GM12878 (cell line): Measurements from ENCODE around the gene HCRTR2. TPM values are rescaled to one million over a fixed set of nuclear protein-coding genes. Genes with fewer than 3 reads are reported as not detected.

Source experiments
- ATAC-seq: fragments of 200-7000 bp; cut with Tn5 transposase; 3 replicates; pipeline ENCODE4 v1.9.1; 2020; ENCODE audit warnings: mild to moderate bottlenecking, moderate library complexity
- BruUV-seq: library from RNA; stranded (reverse); fragments of 400-500 nt; replicated peaks from 2 replicates; lab custom pipeline; 2021; lab: Mats Ljungman, UMichigan
- CTCF ChIA-PET: fragments of 300-600 bp; sonication (Branson Sonifier 250); formaldehyde crosslinking; extraction: SDS; loops from one replicate; lab custom pipeline; 2021; ENCODE audit warnings: inconsistent platforms; lab: Yijun Ruan, JAX
- POLR2A ChIA-PET: fragments of 350-600 bp; formaldehyde crosslinking; extraction: SDS; loops from one replicate; lab custom pipeline; 2021; ENCODE audit warnings: inconsistent platforms; lab: Charles Lee
- RAD21 ChIA-PET: fragments of 300-600 bp; sonication (Branson Sonifier 250); formaldehyde crosslinking; loops from one replicate; lab custom pipeline; 2023; ENCODE audit warnings: antibody characterized with exemption; ENCODE audit not compliant: unreplicated experiment; lab: Charles Lee
- SMC1A ChIA-PET: fragments of 300-600 bp; sonication (Branson Sonifier 250); formaldehyde crosslinking; loops from one replicate; lab custom pipeline; 2023; ENCODE audit not compliant: unreplicated experiment, uncharacterized antibody; lab: Charles Lee
- DNase-seq: peaks from one replicate; pipeline ENCODE4 v3.0.0-alpha.2; 2011; ENCODE audit warnings: low read depth, low spot score
- FAIRE-seq: peaks from 3 replicates; lab custom pipeline; 2011; peaks lifted over from hg19 to GRCh38; lab: Jason Lieb, UNC
- H2AFZ ChIP-seq: 2 replicates; pipeline ENCODE4 v1.6.0; 2011; ENCODE audit warnings: low read depth, low read length, control low read depth; ENCODE audit not compliant: control insufficient read depth
- H3K27ac ChIP-seq: 2 replicates; pipeline ENCODE4 v1.5.1; 2011; ENCODE audit warnings: control low read depth; ENCODE audit not compliant: control insufficient read depth, insufficient read depth
- H3K27me3 ChIP-seq, 2 experiments: replicated peaks in 1 of 2; 2 replicates each; pipeline versions ENCODE4 v1.6.0 to v1.6.1; 2011; ENCODE audit warnings: low read length in 1 of 2; ENCODE audit not compliant: control insufficient read depth in 2 of 2, insufficient read depth in 2 of 2
- H3K36me3 ChIP-seq, 2 experiments: 2 replicates each; pipeline ENCODE4 v1.5.1; 2011; ENCODE audit warnings: low read length in 1 of 2; ENCODE audit not compliant: control insufficient read depth in 2 of 2, insufficient read depth in 2 of 2
- H3K4me1 ChIP-seq: 2 replicates; pipeline ENCODE4 v1.6.1; 2011; ENCODE audit warnings: mild to moderate bottlenecking, low read length, moderate library complexity, mixed read lengths; ENCODE audit not compliant: control insufficient read depth, insufficient read depth
- H3K4me2 ChIP-seq: 2 replicates; pipeline ENCODE4 v1.6.0; 2011; ENCODE audit warnings: control low read depth; ENCODE audit not compliant: control insufficient read depth, insufficient read depth
- H3K4me3 ChIP-seq: fragments of 200-600 bp; sonication (generic); 2 replicates; pipeline ENCODE4 v1.5.1; 2016
- H3K79me2 ChIP-seq: 2 replicates; pipeline ENCODE4 v1.6.0; 2011; ENCODE audit warnings: low read length; ENCODE audit not compliant: control insufficient read depth, insufficient read depth
- H3K9ac ChIP-seq: 2 replicates; pipeline ENCODE4 v1.8.0; 2011; ENCODE audit warnings: low read length, control low read depth, mixed read lengths; ENCODE audit not compliant: control insufficient read depth, insufficient read depth
- H3K9me3 ChIP-seq: replicated peaks from 3 replicates; pipeline ENCODE4 v1.5.1; 2011; ENCODE audit warnings: mild to moderate bottlenecking, low read length; ENCODE audit not compliant: control insufficient read depth, insufficient read depth
- H4K20me1 ChIP-seq: 2 replicates; pipeline ENCODE4 v1.6.0; 2011; ENCODE audit not compliant: control insufficient read depth, insufficient read depth
- BCL3 ChIP-seq: IDR thresholded peaks from 2 replicates; pipeline ENCODE4 v1.6.1; 2011; ENCODE audit warnings: borderline replicate concordance, low read depth, mild to moderate bottlenecking, moderate library complexity, low read length; ENCODE audit not compliant: insufficient read depth, poor library complexity, severe bottlenecking
- CHD4 ChIP-seq: fragments of 200-600 bp; sonication (generic); IDR thresholded peaks from 2 replicates; pipeline ENCODE4 v1.6.1; 2016; ENCODE audit warnings: mild to moderate bottlenecking
- ETV6 ChIP-seq, 2 experiments: fragments of 450-650 bp in 1 of 2; IDR thresholded peaks in 1 of 2; conservative IDR thresholded peaks in 1 of 2; 2 replicates each; pipeline ENCODE4 v1.6.1; 2014; ENCODE audit warnings: antibody characterized with exemption in 1 of 2, borderline replicate concordance in 1 of 2, low read depth in 1 of 2, mild to moderate bottlenecking in 1 of 2, moderate library complexity in 1 of 2
- IKZF1 ChIP-seq: fragments of 450-650 bp; conservative IDR thresholded peaks from 2 replicates; pipeline ENCODE4 v1.6.1; 2017; ENCODE audit warnings: antibody characterized with exemption, mild to moderate bottlenecking
- KDM1A ChIP-seq: fragments of 200-600 bp; sonication (generic); IDR thresholded peaks from 2 replicates; pipeline ENCODE4 v1.6.1; 2016; ENCODE audit warnings: borderline replicate concordance
- LARP7 ChIP-seq: fragments of 450-650 bp; IDR thresholded peaks from 2 replicates; pipeline ENCODE4 v1.6.1; 2017; ENCODE audit warnings: mild to moderate bottlenecking
- MTA3 ChIP-seq: IDR thresholded peaks from 2 replicates; pipeline ENCODE4 v1.6.1; 2012; ENCODE audit warnings: low read length, inconsistent platforms, borderline replicate concordance
- MYC ChIP-seq: IDR thresholded peaks from 2 replicates; pipeline ENCODE4 v1.6.1; 2011; ENCODE audit warnings: mild to moderate bottlenecking, low read length, moderate library complexity, inconsistent platforms; ENCODE audit not compliant: insufficient read depth, insufficient replicate concordance, insufficient read length, severe bottlenecking
- NKRF ChIP-seq: fragments of 450-650 bp; conservative IDR thresholded peaks from 2 replicates; pipeline ENCODE4 v1.6.1; 2017; ENCODE audit warnings: mild to moderate bottlenecking, moderate library complexity
- RAD21 ChIP-seq: IDR thresholded peaks from 2 replicates; pipeline ENCODE4 v1.6.1; 2011; ENCODE audit warnings: mild to moderate bottlenecking, low read depth, low read length, moderate library complexity; ENCODE audit not compliant: insufficient read depth
- RBBP5 ChIP-seq: fragments of 200-600 bp; sonication (generic); conservative IDR thresholded peaks from 2 replicates; pipeline ENCODE4 v1.6.1; 2016
- SREBF2 ChIP-seq: IDR thresholded peaks from 2 replicates; pipeline ENCODE4 v1.6.1; 2012; ENCODE audit warnings: mild to moderate bottlenecking, low read length
- TCF12 ChIP-seq: IDR thresholded peaks from 2 replicates; pipeline ENCODE4 v1.6.1; 2011; ENCODE audit warnings: low read depth, mild to moderate bottlenecking, low read length
- TCF3 ChIP-seq: IDR thresholded peaks from 2 replicates; pipeline ENCODE4 v1.6.1; 2012; ENCODE audit warnings: low read depth, mild to moderate bottlenecking, low read length, borderline replicate concordance; ENCODE audit not compliant: insufficient read depth
- WGBS: methylation state at CpG from one replicate; pipeline ENCODE4 v1.1.6; 2016; ENCODE audit warnings: low lambda C conversion rate; ENCODE audit not compliant: insufficient replicate concordance, insufficient coverage; ENCODE audit errors: missing lambda C conversion rate; 5-methylcytosine and 5-hydroxymethylcytosine counted together
- in situ Hi-C: fragments of 300-500 bp; cut with MboI; formaldehyde crosslinking; loops from 9 replicates; pipeline ENCODE4 v1.14.3; 2018; ENCODE audit warnings: mixed read lengths
- intact Hi-C: fragments of 100-400 bp; cut with micrococcal nuclease; formaldehyde crosslinking; loops from one replicate; pipeline ENCODE4 v1.14.2; 2022; ENCODE audit not compliant: unreplicated experiment
- polyA plus RNA-seq, 11 experiments: library from polyadenylated mRNA; depleted of rRNA in 4 of 11; unstranded in 6 of 11; stranded (reverse) in 5 of 11; fragments of >200 nt; fragmentation: Nextera tagmentation in 4 of 11; fragmentation: Illumina TruSeq in 1 of 11; extraction: Ambion mirVana in 4 of 11; extraction: Trizol in 1 of 11; gene quantifications; 1 replicate in 1 of 11; 2 replicates in 10 of 11; pipeline versions ENCODE4 v1.2.1 to v1.2.3, GENCODE V29; 2011 to 2016; ENCODE audit warnings: inconsistent platforms in 2 of 11, missing spikeins in 2 of 11, low read depth in 1 of 11
- total RNA-seq, 4 experiments: library from RNA; depleted of rRNA in 3 of 4; stranded (reverse); fragments of >200 nt in 3 of 4; fragmentation: Illumina TruSeq in 1 of 4; extraction: Trizol in 1 of 4; gene quantifications; 2 replicates each; pipeline versions ENCODE4 v1.2.1 to v1.2.3, GENCODE V29; 2013 to 2021

The HCRTR2 gene
- total and polyA plus RNA-seq, 10 of the 15 experiments (the other 5 are each of a cell fraction or from before 2014, with no cell fraction given): not detected

DNA sequence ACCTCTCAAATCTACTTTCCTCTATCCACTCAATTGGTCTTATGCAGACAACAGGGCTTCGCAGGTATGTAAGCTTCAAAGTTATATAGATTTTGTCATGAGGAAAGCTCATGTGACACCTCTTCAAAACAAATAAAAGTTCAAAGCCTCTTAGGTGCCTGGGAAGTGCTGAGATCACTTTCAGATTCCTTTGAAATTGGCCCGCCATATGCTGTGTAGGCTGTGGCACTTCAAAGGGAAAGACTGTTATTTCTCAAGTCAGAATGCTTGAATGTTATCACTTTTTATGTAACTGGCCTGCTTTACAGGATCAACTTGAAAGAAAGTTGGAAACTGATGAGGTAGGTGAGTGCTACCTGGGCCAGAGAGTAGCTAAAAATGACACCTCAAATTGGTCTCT lies 85.9 kb downstream of the HCRTR2 start:
- CTCF ChIA-PET: interaction anchor here (1.6 kb wide), 1 partner anchor 16 kb away, joined by 6 read pairs; no protein-coding TSS in a partner anchor
- ATAC-seq (no peak), FAIRE-seq (no peak), DNase-seq (no peak)
- no TSS peak for BruUV-seq
- Histone ChIP-seq H3K4me3 (no peak overlapping the region), H4K20me1 (no peaks in the 10 kb centered on the region), H3K9ac (no peak overlapping the region), H3K27me3 (no peaks in the 10 kb centered on the region), H3K79me2 (no peaks in the 10 kb centered on the region), H2AFZ (no peak overlapping the region), H3K27ac (no peak overlapping the region), H3K36me3 (no peaks in the 10 kb centered on the region), H3K4me2 (no peak overlapping the region), H3K9me3 (no peaks in the 10 kb centered on the region), H3K4me1 (no peaks in the 10 kb centered on the region)
- RAD21 ChIA-PET: interaction anchor here (0.6 kb wide), 1 partner anchor 529 kb away, joined by 3 read pairs; no protein-coding TSS in a partner anchor
- in situ Hi-C loops (no loop called here), intact Hi-C loops (no loop called here)
- WGBS: 44% methylated on average over 2 of the region's 2 CpGs
- POLR2A ChIA-PET: no interaction called here
- no peak for TF ChIP-seq MTA3
- TF ChIP-seq SREBF2: no peak
- SMC1A ChIA-PET: interaction anchor here (1.5 kb wide), 1 partner anchor 15 kb away, joined by 3 read pairs; no protein-coding TSS in a partner anchor

DNA sequence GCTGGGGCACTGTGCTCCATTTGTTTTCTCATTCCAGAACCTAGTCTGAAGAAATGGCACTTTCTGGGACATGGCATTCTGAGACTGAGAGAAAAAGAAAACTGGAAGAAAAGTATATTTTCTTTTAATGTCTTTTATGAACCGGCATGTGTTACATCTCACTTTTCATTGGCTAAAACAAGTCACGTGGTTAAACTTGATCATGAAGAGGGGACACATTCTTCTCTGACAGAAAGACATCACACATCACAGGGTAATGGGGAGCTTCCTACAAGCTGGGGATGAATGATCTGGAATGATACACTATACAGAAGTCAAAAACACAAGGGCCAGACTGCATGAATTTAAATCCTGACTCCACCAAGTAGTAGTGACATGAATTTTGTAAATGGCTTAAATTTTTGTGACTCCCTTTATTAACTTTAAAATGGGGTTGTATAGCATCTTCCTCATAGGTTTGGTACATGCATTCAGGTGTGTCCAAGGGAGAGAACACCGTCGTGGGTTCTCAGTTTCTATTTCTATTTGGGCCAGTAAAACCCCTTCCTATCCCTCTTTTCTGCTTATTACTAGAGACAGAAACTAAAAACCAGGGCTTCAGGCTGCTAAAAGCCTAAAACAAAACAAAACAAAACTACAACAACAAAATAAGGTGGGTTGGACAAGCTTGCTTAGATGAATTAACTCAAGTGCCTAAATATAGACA lies 91.2 kb downstream of the HCRTR2 start:
- Histone ChIP-seq H4K20me1 (no peaks in the 10 kb centered on the region), H3K4me3 (no peak overlapping the region), H3K9me3 (no peaks in the 10 kb centered on the region), H3K9ac (no peak overlapping the region), H3K4me2 (no peak overlapping the region), H3K27me3 (no peaks in the 10 kb centered on the region), H2AFZ (no peak overlapping the region), H3K36me3 (no peaks in the 10 kb centered on the region), H3K27ac (no peak overlapping the region), H3K79me2 (no peaks in the 10 kb centered on the region), H3K4me1 (no peaks in the 10 kb centered on the region)
- ATAC-seq (no peak), DNase-seq (no peak), FAIRE-seq (peak; percentile 13)
- RAD21 ChIA-PET: no interaction called here
- in situ Hi-C loops (no loop called here), intact Hi-C loops (no loop called here)
- SMC1A ChIA-PET: no interaction called here
- POLR2A ChIA-PET: no interaction called here
- BruUV-seq: no TSS peak
- CTCF ChIA-PET: interaction anchor here (3.1 kb wide), 1 partner anchor 11 kb away, joined by 19 read pairs; no protein-coding TSS in a partner anchor
- 18% methylated on average over 4 of the region's 4 CpGs for WGBS
- TF ChIP-seq LARP7: no peak
- TF ChIP-seq ETV6 (conservative IDR thresholded peaks at IDR 0.05 in 1 of 2, IDR thresholded peaks at IDR 0.05 in 1 of 2; ENCODE audit: borderline replicate concordance in 1 of 2, low read depth in 1 of 2): no peak
- TF ChIP-seq MYC: no peak
- TF ChIP-seq NKRF: no peak
- no peak for TF ChIP-seq CHD4
- no peak for TF ChIP-seq TCF3
- TF ChIP-seq IKZF1: no peak
- TF ChIP-seq TCF12: no peak
- TF ChIP-seq BCL3: no peak
- TF ChIP-seq KDM1A: no peak
- TF ChIP-seq RAD21: no peak
- TF ChIP-seq RBBP5: no peak
